Fibroblast of skin of scalp (primary cell): ENCODE measurements around the gene CCN6.
"Not testable (repeated sequence)": the region's sequence is repeated elsewhere in the genome, so short reads cannot be mapped to it uniquely, and the experiment has no call there.

Experiments
- DNase-seq: peaks from one replicate; pipeline ENCODE4 v3.0.0-alpha.2; 2013

CCN6 gene

GRCh38 chr6:112030206-112030960 lies 23.5 kb upstream of the CCN6 start:
- DNase-seq: no peak

- no peak for DNase-seq
These were observed 22.8 kb upstream of the CCN6 start for GRCh38 chr6:112030961-112031660.

- DNase-seq: no peak
These were observed 21.9 kb upstream of the CCN6 start for GRCh38 chr6:112031960-112032359.

- no peak for DNase-seq
These were observed 21.2 kb upstream of the CCN6 start for GRCh38 chr6:112032728-112033127.

GRCh38 chr6:112033791-112034615 lies 19.9 kb upstream of the CCN6 start:
- DNase-seq: no peak

GRCh38 chr6:112034616-112034995 lies 19.3 kb upstream of the CCN6 start:
- DNase-seq: no peak

GRCh38 chr6:112036088-112036637 lies 17.7 kb upstream of the CCN6 start:
- no peak for DNase-seq

- DNase-seq: peak; percentile 97
These were observed 16.1 kb upstream of the CCN6 start for GRCh38 chr6:112037783-112038216.

GRCh38 chr6:112038268-112038667 lies 15.6 kb upstream of the CCN6 start:
- peak; percentile 27 for DNase-seq

GRCh38 chr6:112038756-112039430 lies 15.0 kb upstream of the CCN6 start:
- no peak for DNase-seq

- no peak for DNase-seq
These were observed 14.5 kb upstream of the CCN6 start for GRCh38 chr6:112039431-112039770.

GRCh38 chr6:112040956-112041355 lies 12.9 kb upstream of the CCN6 start:
- no peak for DNase-seq

- DNase-seq: no peak
These were observed 12.4 kb upstream of the CCN6 start for GRCh38 chr6:112041535-112041934.

- DNase-seq: peak; percentile 95
These were observed 10.6 kb upstream of the CCN6 start for GRCh38 chr6:112043032-112044007.

GRCh38 chr6:112044196-112044595 lies 9.7 kb upstream of the CCN6 start:
- no peak for DNase-seq

- DNase-seq: peak; percentile 99
These were observed 9.0 kb upstream of the CCN6 start for GRCh38 chr6:112044856-112045255.

- not testable (repeated sequence) for DNase-seq
These were observed 6.4 kb upstream of the CCN6 start for GRCh38 chr6:112047523-112047922.

- DNase-seq: no peak
These were observed 4.7 kb upstream of the CCN6 start for GRCh38 chr6:112049026-112049799.

GRCh38 chr6:112049996-112050395 lies 3.9 kb upstream of the CCN6 start:
- no peak for DNase-seq

GRCh38 chr6:112050429-112050828 lies 3.5 kb upstream of the CCN6 start:
- DNase-seq: no peak
